Neuronal stem cell (in vitro differentiated cells): Measurements from ENCODE around the gene CCDC74A.
"Not testable (repeated sequence)": the region's sequence is repeated elsewhere in the genome, so short reads cannot be mapped to it uniquely, and the experiment has no call there.

ENCODE experiments used
- DNase-seq: peaks from one replicate; pipeline ENCODE4 v3.0.0-alpha.2; 2013; ENCODE audit warnings: low spot score
- H2AFZ ChIP-seq: one replicate; pipeline ENCODE4 v1.6.1; 2013; ENCODE audit warnings: mild to moderate bottlenecking, low read length, inconsistent platforms
- H2AK5ac ChIP-seq: 2 replicates; pipeline ENCODE4 v1.6.1; 2013; ENCODE audit warnings: low read depth, mild to moderate bottlenecking, inconsistent platforms, low read length, moderate library complexity, mixed read lengths
- H2BK120ac ChIP-seq: 2 replicates; pipeline ENCODE4 v1.6.1; 2013; ENCODE audit warnings: low read depth, mild to moderate bottlenecking, inconsistent platforms, low read length, moderate library complexity, mixed read lengths
- H2BK12ac ChIP-seq: one replicate; pipeline ENCODE4 v1.6.1; 2013; ENCODE audit warnings: low read length, inconsistent platforms
- H2BK15ac ChIP-seq: 2 replicates; pipeline ENCODE4 v1.6.1; 2013; ENCODE audit warnings: mild to moderate bottlenecking, low read length, inconsistent platforms, mixed read lengths
- H2BK5ac ChIP-seq: one replicate; pipeline ENCODE4 v1.6.1; 2013; ENCODE audit warnings: inconsistent platforms, mild to moderate bottlenecking, low read length, moderate library complexity
- H3K14ac ChIP-seq: one replicate; pipeline ENCODE4 v1.6.1; 2013; ENCODE audit warnings: low read length, inconsistent platforms
- H3K18ac ChIP-seq: 2 replicates; pipeline ENCODE4 v1.6.1; 2013; ENCODE audit warnings: low read length, inconsistent platforms
- H3K23ac ChIP-seq: 2 replicates; pipeline ENCODE4 v1.6.1; 2013; ENCODE audit warnings: low read depth, mild to moderate bottlenecking, mixed read lengths, low read length, inconsistent platforms; ENCODE audit not compliant: poor library complexity
- H3K27ac ChIP-seq: replicated peaks from 3 replicates; pipeline ENCODE4 v1.5.1; 2013; ENCODE audit warnings: low read length, inconsistent platforms
- H3K27me3 ChIP-seq, 3 experiments: 2 replicates each; pipeline ENCODE4 v1.6.1; 2013; ENCODE audit warnings: low read length in 3 of 3, mild to moderate bottlenecking in 2 of 3, inconsistent platforms in 1 of 3, low read depth in 1 of 3, mixed read lengths in 1 of 3, moderate library complexity in 1 of 3; ENCODE audit not compliant: control insufficient read depth in 3 of 3, insufficient read depth in 3 of 3
- H3K36me3 ChIP-seq, 2 donors: replicated peaks in 1 of 2; 2 replicates each; pipeline ENCODE4 v1.6.1; 2013; ENCODE audit warnings: low read length in 2 of 2; ENCODE audit not compliant: control insufficient read depth in 2 of 2, insufficient read depth in 2 of 2
- H3K4ac ChIP-seq: 2 replicates; pipeline ENCODE4 v1.6.1; 2013; ENCODE audit warnings: inconsistent platforms, mild to moderate bottlenecking, low read length, moderate library complexity
- H3K4me1 ChIP-seq, 2 donors: 1 replicate in 1 of 2; 2 replicates in 1 of 2; pipeline ENCODE4 v1.6.1; 2013; ENCODE audit warnings: low read length in 2 of 2, low read depth in 1 of 2; ENCODE audit not compliant: control insufficient read depth in 2 of 2, insufficient read depth in 1 of 2
- H3K4me2 ChIP-seq: one replicate; pipeline ENCODE4 v1.6.1; 2013; ENCODE audit warnings: mild to moderate bottlenecking, low read length, inconsistent platforms; ENCODE audit not compliant: insufficient read depth, poor library complexity, severe bottlenecking
- H3K4me3 ChIP-seq, 2 donors: 2 replicates each; pipeline ENCODE4 v1.5.1; 2013; ENCODE audit warnings: low read length in 2 of 2, mild to moderate bottlenecking in 2 of 2, inconsistent platforms in 1 of 2, moderate library complexity in 1 of 2
- H3K79me1 ChIP-seq: one replicate; pipeline ENCODE4 v1.6.1; 2013; ENCODE audit warnings: low read depth, mild to moderate bottlenecking, inconsistent platforms, low read length, moderate library complexity
- H3K9ac ChIP-seq: one replicate; pipeline ENCODE4 v1.6.1; 2013; ENCODE audit warnings: mild to moderate bottlenecking, low read depth, low read length, inconsistent platforms; ENCODE audit not compliant: poor library complexity
- H3K9me3 ChIP-seq, 2 donors: replicated peaks in 1 of 2; 2 replicates each; pipeline versions ENCODE3 to v1.6.1; 2013; ENCODE audit warnings: low read length in 2 of 2, mild to moderate bottlenecking in 2 of 2, inconsistent platforms in 1 of 2, low read depth in 1 of 2, mixed read lengths in 1 of 2, moderate library complexity in 1 of 2; ENCODE audit not compliant: control insufficient read depth in 2 of 2, insufficient read depth in 1 of 2
- H4K8ac ChIP-seq: one replicate; pipeline ENCODE4 v1.6.1; 2013; ENCODE audit warnings: low read depth, mild to moderate bottlenecking, inconsistent platforms, low read length, moderate library complexity
- H4K91ac ChIP-seq: one replicate; pipeline ENCODE4 v1.6.1; 2013; ENCODE audit warnings: low read length, low read depth, mild to moderate bottlenecking, inconsistent platforms; ENCODE audit not compliant: poor library complexity
- WGBS, 2 donors: extraction: QIAGEN DNeasy Blood & Tissue Kit; methylation state at CpG; one replicate each; pipeline ENCODE4 v1.1.7; 2013; ENCODE audit warnings: missing lambda C conversion rate in 2 of 2, mixed read lengths in 1 of 2; ENCODE audit not compliant: insufficient read length in 2 of 2, insufficient replicate concordance in 1 of 2; ENCODE audit errors: extremely low coverage in 2 of 2; 5-methylcytosine and 5-hydroxymethylcytosine counted together

CCDC74A gene

DNA sequence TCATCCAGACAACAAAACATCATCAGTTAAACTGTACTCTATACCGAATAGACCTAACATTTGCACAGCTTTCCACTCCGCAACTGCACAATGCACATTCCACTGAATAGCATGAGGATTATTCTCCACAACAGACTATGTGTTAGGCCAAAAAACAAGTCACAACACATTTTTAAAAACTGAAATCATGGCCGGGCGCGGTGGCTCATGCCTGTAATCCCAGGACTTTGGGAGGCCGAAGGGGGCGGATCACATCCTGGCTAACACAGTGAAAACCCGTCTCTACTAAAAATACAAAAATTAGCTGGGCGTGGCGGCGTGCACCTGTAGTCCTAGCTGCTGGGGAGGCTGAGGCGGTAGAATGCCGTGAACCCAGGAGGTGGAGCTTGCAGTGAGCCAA is 11.2 kb downstream of the CCDC74A start:
- H3K4me3 ChIP-seq, H3K27ac ChIP-seq, H3K4me1 ChIP-seq, H3K27me3 ChIP-seq, H2AK5ac ChIP-seq, H3K18ac ChIP-seq, H2AFZ ChIP-seq, H3K14ac ChIP-seq, H3K36me3 ChIP-seq, H3K23ac ChIP-seq, DNase-seq, H3K4me2 ChIP-seq, H2BK12ac ChIP-seq, H3K9ac ChIP-seq, H2BK120ac ChIP-seq, H3K9me3 ChIP-seq, H4K91ac ChIP-seq, H3K79me1 ChIP-seq, H2BK5ac ChIP-seq, H2BK15ac ChIP-seq, H4K8ac ChIP-seq, H3K4ac ChIP-seq: not testable (repeated sequence)
- no CpG with 5 or more reads among the region's 13 CpGs for WGBS, 2 donors

- Histone ChIP-seq H3K4me3 (no peak overlapping the region), H3K27ac (no peak overlapping the region), H2AFZ (no peak overlapping the region), H3K9ac (no peak overlapping the region), H3K4ac (no peak overlapping the region), H3K14ac (no peak overlapping the region), H3K18ac (no peak overlapping the region), H3K36me3 (no peaks in the 10 kb centered on the region), H2BK15ac (no peak overlapping the region), H3K4me1 (no peaks in the 10 kb centered on the region), H4K8ac (no peak overlapping the region), H3K27me3 (no peaks in the 10 kb centered on the region), H2BK5ac (no peak overlapping the region), H3K9me3 (no peaks in the 10 kb centered on the region), H2BK12ac (no peak overlapping the region), H2AK5ac (no peak overlapping the region), H3K23ac (no peak overlapping the region), H3K4me2 (no peak overlapping the region), H2BK120ac (no peak overlapping the region), H3K79me1 (no peaks in the 10 kb centered on the region), H4K91ac (no peak overlapping the region)
- WGBS, 2 donors, result 100% methylated on average over 4 to 8 of the region's 24 CpGs
- no peak for DNase-seq
These were observed 15.0 kb downstream of the CCDC74A start for GRCh38 chr2:131542438-131543384.

DNA sequence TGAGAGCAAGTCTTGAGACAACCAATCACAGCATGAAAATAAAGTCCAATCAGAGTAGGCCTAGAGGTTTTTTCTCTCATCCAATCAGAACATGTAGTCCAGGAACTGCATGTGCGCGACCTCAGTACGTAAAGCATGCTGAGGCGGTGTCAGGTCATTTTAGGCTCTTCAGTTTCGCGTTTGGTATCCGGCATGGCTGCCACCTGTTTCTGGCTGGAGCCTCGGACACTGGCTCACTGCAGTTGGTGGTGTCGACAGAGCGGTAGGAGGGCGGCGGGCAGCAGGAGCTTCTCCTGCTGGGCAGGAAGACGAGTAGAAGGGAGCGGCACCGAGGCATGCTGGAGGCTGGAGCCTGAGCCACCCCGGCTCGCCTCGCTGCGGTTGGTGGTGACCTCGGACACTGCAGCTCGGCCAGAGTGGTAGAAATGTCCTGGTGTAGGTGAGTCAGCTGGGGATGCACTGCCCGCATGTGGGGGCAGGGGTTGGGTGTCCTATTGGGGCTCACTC is 15.8 kb downstream of the CCDC74A start:
- Histone ChIP-seq H3K36me3 (no peaks in the 10 kb centered on the region), H3K79me1 (no peaks in the 10 kb centered on the region), H3K27me3 (no peaks in the 10 kb centered on the region), H2AFZ (no peak overlapping the region), H4K91ac (no peak overlapping the region), H2AK5ac (no peak overlapping the region), H3K4ac (no peak overlapping the region), H2BK120ac (no peak overlapping the region), H3K14ac (no peak overlapping the region), H2BK12ac (no peak overlapping the region), H3K4me2 (no peak overlapping the region), H3K4me1 (no peaks in the 10 kb centered on the region), H2BK15ac (no peak overlapping the region), H3K4me3 (no peak overlapping the region), H3K9me3 (no peaks in the 10 kb centered on the region), H3K27ac (no peak overlapping the region), H4K8ac (no peak overlapping the region), H3K23ac (no peak overlapping the region), H3K18ac (no peak overlapping the region), H3K9ac (no peak overlapping the region), H2BK5ac (no peak overlapping the region)
- no CpG with 5 or more reads among the region's 22 CpGs for WGBS, 2 donors
- no peak for DNase-seq

DNA sequence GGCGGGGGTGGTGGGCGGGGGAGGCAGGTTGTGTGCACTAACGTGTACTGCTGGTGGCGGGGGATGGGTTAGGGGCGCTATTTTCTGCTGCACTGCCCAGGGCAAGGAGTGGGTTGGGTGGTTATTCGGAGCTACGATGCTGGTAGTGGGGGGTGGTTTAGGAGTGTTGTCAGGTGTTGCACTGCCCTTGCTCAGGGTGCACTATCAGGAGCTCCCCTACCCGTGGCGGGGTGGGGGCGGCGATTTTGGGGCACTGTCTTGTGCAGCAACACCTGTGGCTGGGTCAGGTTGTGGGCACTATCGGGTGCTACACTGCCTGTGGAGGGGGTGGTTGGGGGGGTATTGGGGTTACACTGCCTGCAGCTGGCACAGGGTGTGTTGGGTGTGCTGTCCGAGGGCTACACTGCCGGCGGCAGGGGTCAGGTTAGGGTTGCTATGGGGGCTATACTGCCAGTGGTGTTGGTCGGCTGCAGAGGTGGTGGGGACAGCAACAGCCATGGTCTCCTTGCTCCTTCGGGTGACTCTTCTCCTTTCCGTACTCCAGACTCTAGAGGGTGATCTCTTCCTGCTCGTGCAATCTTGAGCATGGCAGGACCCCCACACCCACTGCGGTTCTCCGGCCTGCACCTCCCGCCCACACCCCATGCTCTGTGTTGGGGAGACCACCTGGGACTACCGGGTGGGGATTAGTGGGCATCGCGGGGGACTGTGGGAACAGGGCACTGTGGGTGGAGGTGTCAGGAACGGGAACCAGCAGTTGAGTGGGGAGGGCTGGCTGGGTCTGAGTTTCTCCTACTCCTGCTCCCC is 16.5 kb downstream of the CCDC74A start:
- not testable (repeated sequence) for H3K27ac ChIP-seq, H2BK5ac ChIP-seq, H3K14ac ChIP-seq, H3K18ac ChIP-seq, H3K4me2 ChIP-seq, H2AK5ac ChIP-seq, H3K27me3 ChIP-seq, H3K4ac ChIP-seq, H4K91ac ChIP-seq, H3K9me3 ChIP-seq, H3K23ac ChIP-seq, H2BK15ac ChIP-seq, H4K8ac ChIP-seq, H3K9ac ChIP-seq, H2BK12ac ChIP-seq, H3K4me1 ChIP-seq, H2AFZ ChIP-seq, H2BK120ac ChIP-seq, DNase-seq, H3K4me3 ChIP-seq, H3K79me1 ChIP-seq, H3K36me3 ChIP-seq
- WGBS, 2 donors, result no CpG with 5 or more reads among the region's 26 CpGs
